Urinary bladder (tissue), 4 donors: ENCODE results near the gene MARCHF4. TPM values are rescaled to one million over a fixed set of nuclear protein-coding genes. Genes with fewer than 3 reads are reported as not detected.

Experiments
- DNase-seq: peaks from one replicate; pipeline ENCODE4 v3.0.0-alpha.2; 2015; ENCODE audit errors: extremely low spot score
- H3K27ac ChIP-seq: one replicate; pipeline ENCODE4 v1.5.1; 2013; ENCODE audit warnings: low read depth, mild to moderate bottlenecking, moderate library complexity
- H3K36me3 ChIP-seq: one replicate; pipeline ENCODE4 v1.6.1; 2013; ENCODE audit warnings: mild to moderate bottlenecking, moderate library complexity; ENCODE audit not compliant: insufficient read depth
- H3K4me1 ChIP-seq: one replicate; pipeline ENCODE4 v1.6.1; 2013; ENCODE audit warnings: mild to moderate bottlenecking, moderate library complexity; ENCODE audit not compliant: insufficient read depth
- H3K4me3 ChIP-seq: one replicate; pipeline ENCODE4 v1.5.1; 2013; ENCODE audit warnings: low read depth, low read length
- WGBS: extraction: QIAGEN DNeasy Blood & Tissue Kit; methylation state at CpG from one replicate; pipeline ENCODE4 v1.1.7; 2013; 5-methylcytosine and 5-hydroxymethylcytosine counted together
- polyA plus RNA-seq: library from polyadenylated mRNA; stranded (reverse); fragments of 200-250 nt; gene quantifications from one replicate; pipeline ENCODE4 v1.2.3, GENCODE V29; 2013
- total RNA-seq: library from RNA; depleted of rRNA; stranded (reverse); fragments of >200 nt; gene quantifications from one replicate; pipeline ENCODE4 v1.2.3, GENCODE V29; 2014
- donor health status: healthy with polysubstance abuse.
- donor health status: healthy.

Gene MARCHF4
- total and polyA plus RNA-seq, 2 donors: 0.04 to 0.05 TPM

- WGBS: 64% methylated on average over 5 of the region's 5 CpGs
- Histone ChIP-seq H3K36me3 (no peaks in the 10 kb centered on the region), H3K4me1 (no peaks in the 10 kb centered on the region), H3K27ac (no peak overlapping the region), H3K4me3 (no peak overlapping the region)
- no peak for DNase-seq
Observed at GRCh38 chr2:216379977-216380376, 7.7 kb upstream of the MARCHF4 start.

- no peak overlapping the region for H3K27ac ChIP-seq
- H3K36me3 ChIP-seq: no peaks in the 10 kb centered on the region
- 78% methylated on average over 1 of the region's 1 CpG for WGBS
- DNase-seq: no peak
- H3K4me3 ChIP-seq: no peak overlapping the region
- peaks cover 5% of the 10 kb centered on the region for H3K4me1 ChIP-seq
Observed at GRCh38 chr2:216375286-216375685, 3.0 kb upstream of the MARCHF4 start.

- no peak overlapping the region for H3K4me3 ChIP-seq
- H3K4me1 ChIP-seq: peaks cover 5% of the 10 kb centered on the region
- no peaks in the 10 kb centered on the region for H3K36me3 ChIP-seq
- no peak for DNase-seq
- no peak overlapping the region for H3K27ac ChIP-seq
Observed at GRCh38 chr2:216373896-216374295, 1.6 kb upstream of the MARCHF4 start.

GRCh38 chr2:216372761-216373291 is 543 bp upstream of the MARCHF4 start:
- 28% methylated on average over 6 of the region's 6 CpGs for WGBS
- H3K36me3 ChIP-seq: no peaks in the 10 kb centered on the region
- H3K27ac ChIP-seq: no peak overlapping the region
- no peak for DNase-seq
- H3K4me3 ChIP-seq: no peak overlapping the region
- H3K4me1 ChIP-seq: peaks cover 5% of the 10 kb centered on the region

GRCh38 chr2:216370961-216371712 is 1.1 kb downstream of the MARCHF4 start:
- DNase-seq: no peak
- H3K27ac ChIP-seq: no peak overlapping the region
- peaks cover 5% of the 10 kb centered on the region for H3K4me1 ChIP-seq
- no peak overlapping the region for H3K4me3 ChIP-seq
- WGBS: 1% methylated on average over 53 of the region's 53 CpGs
- H3K36me3 ChIP-seq: no peaks in the 10 kb centered on the region

GRCh38 chr2:216369821-216370220 is 2.5 kb downstream of the MARCHF4 start:
- no peak overlapping the region for H3K4me3 ChIP-seq
- no peak overlapping the region for H3K27ac ChIP-seq
- WGBS: 78% methylated on average over 18 of the region's 18 CpGs
- peaks cover 5% of the 10 kb centered on the region for H3K4me1 ChIP-seq
- no peaks in the 10 kb centered on the region for H3K36me3 ChIP-seq
- DNase-seq: no peak

- no peak for DNase-seq
Observed at GRCh38 chr2:216366777-216367471, 5.4 kb downstream of the MARCHF4 start.

GRCh38 chr2:216365518-216365917 is 6.8 kb downstream of the MARCHF4 start:
- no peaks in the 10 kb centered on the region for H3K4me1 ChIP-seq
- WGBS: 86% methylated on average over 2 of the region's 2 CpGs
- H3K36me3 ChIP-seq: no peaks in the 10 kb centered on the region
- H3K4me3 ChIP-seq: no peak overlapping the region
- no peak for DNase-seq
- no peak overlapping the region for H3K27ac ChIP-seq

More at GRCh38 chr2:216366777-216367471, 5.4 kb downstream of the MARCHF4 start:
- Histone ChIP-seq H3K36me3 (no peaks in the 10 kb centered on the region), H3K4me1 (peaks cover 5% of the 10 kb centered on the region), H3K27ac (no peak overlapping the region), H3K4me3 (no peak overlapping the region)
- 52% methylated on average over 5 of the region's 5 CpGs for WGBS

GRCh38 chr2:216363221-216363620 is 9.1 kb downstream of the MARCHF4 start:
- Histone ChIP-seq H3K4me3 (no peak overlapping the region), H3K36me3 (no peaks in the 10 kb centered on the region), H3K27ac (no peak overlapping the region), H3K4me1 (no peaks in the 10 kb centered on the region)
- DNase-seq: no peak
- 69% methylated on average over 3 of the region's 3 CpGs for WGBS

- Histone ChIP-seq H3K4me3 (no peak overlapping the region), H3K36me3 (no peaks in the 10 kb centered on the region), H3K4me1 (no peaks in the 10 kb centered on the region), H3K27ac (no peak overlapping the region)
- WGBS: 42% methylated on average over 2 of the region's 2 CpGs
- DNase-seq: no peak
Observed at GRCh38 chr2:216362730-216363129, 9.6 kb downstream of the MARCHF4 start.

GRCh38 chr2:216355711-216356110 is 16.6 kb downstream of the MARCHF4 start:
- 48% methylated on average over 2 of the region's 2 CpGs for WGBS
- H3K36me3 ChIP-seq: no peaks in the 10 kb centered on the region
- H3K4me1 ChIP-seq: no peaks in the 10 kb centered on the region
- no peak for DNase-seq
- H3K27ac ChIP-seq: no peak overlapping the region
- no peak overlapping the region for H3K4me3 ChIP-seq

- no peaks in the 10 kb centered on the region for H3K36me3 ChIP-seq
- H3K27ac ChIP-seq: no peak overlapping the region
- no peak for DNase-seq
- H3K4me1 ChIP-seq: no peaks in the 10 kb centered on the region
- no peak overlapping the region for H3K4me3 ChIP-seq
- 70% methylated on average over 4 of the region's 4 CpGs for WGBS
Observed at GRCh38 chr2:216354306-216354705, 18.0 kb downstream of the MARCHF4 start.

- WGBS: 42% methylated on average over 5 of the region's 5 CpGs
- H3K4me3 ChIP-seq: no peak overlapping the region
- no peaks in the 10 kb centered on the region for H3K36me3 ChIP-seq
- H3K27ac ChIP-seq: no peak overlapping the region
- H3K4me1 ChIP-seq: no peaks in the 10 kb centered on the region
- DNase-seq: no peak
Observed at GRCh38 chr2:216352653-216353270, 19.5 kb downstream of the MARCHF4 start.
